KMS-11 (cell line): ENCODE results near the gene CSDE1.
"Not testable (repeated sequence)": the region's sequence is repeated elsewhere in the genome, so short reads cannot be mapped to it uniquely, and the experiment has no call there.

Experiments used
- H2AFZ ChIP-seq: fragments of 200-600 bp; sonication (generic); 2 replicates; pipeline ENCODE4 v1.6.1; 2016; ENCODE audit warnings: antibody characterized with exemption, mixed run types, low read depth
- H3K27ac ChIP-seq: fragments of 200-600 bp; sonication (generic); 2 replicates; pipeline ENCODE4 v1.6.1; 2016; ENCODE audit warnings: mild to moderate bottlenecking, mixed run types
- H3K27me3 ChIP-seq: fragments of 200-600 bp; sonication (generic); 2 replicates; pipeline ENCODE4 v1.6.1; 2017; ENCODE audit warnings: mild to moderate bottlenecking, low read depth, mixed run types, moderate library complexity; ENCODE audit not compliant: insufficient read depth
- H3K36me3 ChIP-seq: fragments of 200-600 bp; sonication (generic); 2 replicates; pipeline ENCODE4 v1.6.1; 2017; ENCODE audit warnings: mild to moderate bottlenecking, mixed run types; ENCODE audit not compliant: insufficient read depth
- H3K4me1 ChIP-seq: fragments of 200-600 bp; sonication (generic); 2 replicates; pipeline ENCODE4 v1.6.1; 2016; ENCODE audit warnings: mild to moderate bottlenecking, low read depth, mixed run types; ENCODE audit not compliant: poor library complexity, severe bottlenecking
- H3K4me2 ChIP-seq: fragments of 200-600 bp; sonication (generic); 2 replicates; pipeline ENCODE4 v1.7.0; 2016; ENCODE audit warnings: mild to moderate bottlenecking, mixed run types
- H3K4me3 ChIP-seq: fragments of 200-600 bp; sonication (generic); IDR thresholded peaks from 2 replicates; pipeline ENCODE4 v1.6.1; 2017; ENCODE audit warnings: low read depth, low read length, mixed read lengths; ENCODE audit not compliant: insufficient read depth
- H3K79me2 ChIP-seq: fragments of 200-600 bp; sonication (generic); 2 replicates; pipeline ENCODE4 v1.6.1; 2016; ENCODE audit warnings: low read depth, mixed run types; ENCODE audit not compliant: insufficient read depth
- H3K9ac ChIP-seq: fragments of 200-600 bp; sonication (generic); 2 replicates; pipeline ENCODE4 v1.6.1; 2016; ENCODE audit warnings: mild to moderate bottlenecking, mixed run types
- H4K20me1 ChIP-seq: fragments of 200-600 bp; sonication (generic); 2 replicates; pipeline ENCODE4 v1.6.1; 2016; ENCODE audit warnings: mild to moderate bottlenecking, mixed run types; ENCODE audit not compliant: insufficient read depth
- TF ChIP-seq, protein P1 (sequence below): fragments of 200-600 bp; sonication (generic); conservative IDR thresholded peaks from 2 replicates; pipeline ENCODE4 v1.6.1; 2017; ENCODE audit warnings: low read depth, mild to moderate bottlenecking, antibody characterized with exemption, low read length, moderate library complexity, mixed read lengths

CSDE1 gene

DNA sequence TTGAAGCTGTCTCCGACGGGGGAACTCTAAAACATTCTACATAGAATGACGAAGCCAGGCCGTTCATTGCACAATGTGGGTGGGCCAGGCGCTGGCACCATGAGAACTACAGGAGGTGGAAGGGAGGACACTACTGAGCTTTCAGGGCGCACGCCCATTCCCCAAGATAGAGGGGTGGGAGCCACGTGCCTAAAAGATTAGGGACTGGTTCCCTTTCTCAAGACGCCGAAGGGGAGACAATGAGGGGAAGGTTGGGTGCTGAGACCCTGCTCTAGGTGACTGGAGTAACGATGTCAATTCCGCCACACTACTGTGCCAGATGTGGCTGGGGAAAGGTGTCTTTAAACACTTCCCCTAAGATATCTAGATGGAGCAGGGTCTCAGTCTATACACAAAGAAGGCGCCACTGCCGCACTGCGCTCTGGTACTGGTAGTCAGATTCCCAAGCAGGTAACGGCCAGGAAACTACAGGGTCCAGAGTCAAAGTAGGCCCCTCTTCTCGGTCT, 782 bp downstream of the CSDE1 start:
- Histone ChIP-seq H3K4me1 (peaks cover 43% of the 10 kb centered on the region), H2AFZ (no peak overlapping the region), H4K20me1 (peaks cover 30% of the 10 kb centered on the region)

DNA sequence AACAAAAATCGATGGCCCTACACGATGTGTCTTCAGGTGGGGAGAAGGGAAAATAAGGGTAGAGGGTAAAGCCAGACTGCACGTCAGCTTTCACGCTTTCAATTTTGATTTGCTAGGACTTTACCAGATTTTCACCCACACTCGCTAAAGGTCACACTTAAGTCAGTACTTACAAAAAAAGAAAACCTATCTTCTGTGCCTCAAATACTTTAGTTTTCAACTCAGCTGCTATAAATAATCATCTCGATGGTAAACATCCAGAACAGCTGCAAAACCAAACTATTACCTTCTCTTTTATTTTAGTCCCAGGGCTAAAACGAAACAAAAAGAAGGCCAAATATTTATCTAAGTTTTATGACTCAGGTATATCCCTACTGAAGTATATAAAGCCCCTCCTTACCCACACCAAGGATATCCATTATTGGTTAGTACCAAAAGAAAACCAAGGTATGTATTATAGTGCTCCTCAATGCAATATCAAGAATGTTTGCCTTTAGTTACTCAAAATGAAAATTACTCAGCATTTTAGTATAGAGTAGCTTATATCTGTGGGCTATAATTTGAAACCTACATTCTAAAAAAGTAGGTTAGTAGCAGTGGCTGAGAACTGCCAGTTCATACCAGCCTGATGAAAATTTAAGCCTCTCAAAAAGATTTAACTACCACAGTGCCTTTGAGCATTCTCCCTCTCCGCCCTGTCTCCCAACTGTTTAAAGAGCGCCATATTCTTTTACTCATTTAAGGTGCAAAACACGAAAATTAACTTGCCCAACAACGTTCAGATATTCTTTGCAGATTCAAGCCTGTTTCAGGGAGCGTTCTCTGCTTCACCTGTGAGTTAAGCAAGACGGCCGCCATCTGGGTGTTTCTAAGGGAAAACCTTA, 1.5 kb downstream of the CSDE1 start:
- H3K36me3 ChIP-seq, result no peaks in the 10 kb centered on the region

More for the DNA sequence above, 782 bp downstream of the CSDE1 start:
- Histone ChIP-seq H3K36me3 (no peaks in the 10 kb centered on the region), H3K4me2 (peak overlapping the region; percentile 84), H3K79me2 (peaks cover 54% of the 10 kb centered on the region), H3K27ac (peak overlapping the region; percentile 98), H3K9ac (peak overlapping the region; percentile 99), H3K4me3 (peak overlapping the region; percentile 54), H3K27me3 (no peaks in the 10 kb centered on the region)
- TF ChIP-seq, protein P1, sequence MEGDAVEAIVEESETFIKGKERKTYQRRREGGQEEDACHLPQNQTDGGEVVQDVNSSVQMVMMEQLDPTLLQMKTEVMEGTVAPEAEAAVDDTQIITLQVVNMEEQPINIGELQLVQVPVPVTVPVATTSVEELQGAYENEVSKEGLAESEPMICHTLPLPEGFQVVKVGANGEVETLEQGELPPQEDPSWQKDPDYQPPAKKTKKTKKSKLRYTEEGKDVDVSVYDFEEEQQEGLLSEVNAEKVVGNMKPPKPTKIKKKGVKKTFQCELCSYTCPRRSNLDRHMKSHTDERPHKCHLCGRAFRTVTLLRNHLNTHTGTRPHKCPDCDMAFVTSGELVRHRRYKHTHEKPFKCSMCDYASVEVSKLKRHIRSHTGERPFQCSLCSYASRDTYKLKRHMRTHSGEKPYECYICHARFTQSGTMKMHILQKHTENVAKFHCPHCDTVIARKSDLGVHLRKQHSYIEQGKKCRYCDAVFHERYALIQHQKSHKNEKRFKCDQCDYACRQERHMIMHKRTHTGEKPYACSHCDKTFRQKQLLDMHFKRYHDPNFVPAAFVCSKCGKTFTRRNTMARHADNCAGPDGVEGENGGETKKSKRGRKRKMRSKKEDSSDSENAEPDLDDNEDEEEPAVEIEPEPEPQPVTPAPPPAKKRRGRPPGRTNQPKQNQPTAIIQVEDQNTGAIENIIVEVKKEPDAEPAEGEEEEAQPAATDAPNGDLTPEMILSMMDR, result no peak

DNA sequence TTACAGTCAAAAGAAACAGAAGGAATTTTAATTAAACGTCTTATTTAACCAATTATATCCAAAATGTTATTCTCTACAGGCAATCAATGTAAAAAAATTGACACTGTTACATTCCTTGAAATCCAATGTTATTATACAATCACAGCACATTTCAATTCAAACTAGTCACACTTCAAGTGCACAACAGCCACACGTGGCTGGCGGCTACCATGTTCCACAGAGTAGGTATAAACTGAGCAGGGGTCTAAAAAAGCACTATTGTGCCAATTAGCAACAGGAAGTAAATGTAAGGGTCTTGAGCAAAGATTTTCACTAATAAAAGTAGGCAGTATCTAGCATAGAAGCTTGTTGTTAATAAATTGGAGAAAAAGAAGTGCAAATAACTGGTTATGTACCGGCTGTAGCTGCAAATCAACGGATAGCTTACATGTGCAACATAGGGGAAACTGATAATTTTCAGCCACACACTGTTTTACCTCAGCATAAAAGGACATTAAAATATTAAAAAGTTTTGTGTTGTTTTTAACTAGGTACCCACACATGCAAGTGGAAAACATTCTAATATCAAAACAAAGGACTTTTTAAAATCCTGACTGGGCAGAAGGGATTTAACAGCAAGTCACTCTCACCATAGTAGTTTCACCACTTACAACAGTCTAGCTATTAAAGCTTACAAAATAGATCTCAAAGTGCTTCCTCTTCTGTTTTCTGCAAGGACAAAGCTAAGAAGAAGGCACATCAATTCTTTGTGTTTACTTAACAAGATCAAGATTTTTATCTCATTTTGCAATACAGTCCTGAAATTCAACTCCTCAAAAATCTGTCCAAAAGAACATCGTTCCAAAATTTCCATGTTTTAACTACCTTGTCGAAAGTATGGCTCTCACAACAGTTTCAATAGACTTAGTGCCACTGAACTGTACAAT, 2.5 kb downstream of the CSDE1 start:
- Histone ChIP-seq H2AFZ (no peak overlapping the region), H3K9ac (peak overlapping the region; percentile 99; the same call in 1 of the 2 replicates), H3K27me3 (no peaks in the 10 kb centered on the region), H4K20me1 (peaks cover 42% of the 10 kb centered on the region), H3K79me2 (peaks cover 71% of the 10 kb centered on the region), H3K4me2 (peak overlapping the region; percentile 84), H3K27ac (peak overlapping the region; percentile 98), H3K4me1 (peaks cover 61% of the 10 kb centered on the region), H3K4me3 (no peak overlapping the region), H3K36me3 (no peaks in the 10 kb centered on the region)
- TF ChIP-seq, protein P1, result no peak

More for the DNA sequence above, 1.5 kb downstream of the CSDE1 start:
- Histone ChIP-seq H3K27ac (peak overlapping the region; percentile 98), H4K20me1 (peaks cover 33% of the 10 kb centered on the region), H3K4me1 (peaks cover 51% of the 10 kb centered on the region), H3K4me3 (peak overlapping the region; percentile 54), H3K79me2 (peaks cover 61% of the 10 kb centered on the region), H3K4me2 (peak overlapping the region; percentile 84), H2AFZ (no peak overlapping the region), H3K27me3 (no peaks in the 10 kb centered on the region), H3K9ac (peak overlapping the region; percentile 99; the same call in 1 of the 2 replicates)
- TF ChIP-seq, protein P1, result no peak

DNA sequence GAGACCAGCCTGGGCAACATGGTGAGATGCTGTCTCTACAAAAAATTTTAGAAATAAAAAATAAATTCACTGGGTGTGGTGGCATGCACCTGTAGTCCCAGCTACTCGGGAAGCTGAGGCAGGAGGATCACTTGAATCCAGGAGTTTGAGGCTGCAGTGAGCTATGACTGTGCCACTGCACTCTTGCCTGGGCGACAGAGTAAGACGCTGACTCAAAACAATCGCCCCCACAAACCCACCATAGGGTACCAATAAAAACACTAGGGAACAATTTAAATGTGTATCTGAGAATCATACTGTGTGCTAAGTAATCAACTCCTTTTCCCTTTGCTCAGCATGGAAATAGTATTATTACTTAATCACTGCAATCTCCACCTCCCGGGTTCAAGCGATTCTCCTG, 4.1 kb downstream of the CSDE1 start:
- peaks cover 71% of the 10 kb centered on the region for H3K4me1 ChIP-seq
- H3K4me2 ChIP-seq, result peak overlapping the region; percentile 84; the same call in 1 of the 2 replicates
- not testable (repeated sequence) for H3K27me3 ChIP-seq, H3K9ac ChIP-seq, H2AFZ ChIP-seq, H3K36me3 ChIP-seq, H3K27ac ChIP-seq, H3K4me3 ChIP-seq
- H3K79me2 ChIP-seq, result peaks cover 87% of the 10 kb centered on the region
- H4K20me1 ChIP-seq, result peaks cover 51% of the 10 kb centered on the region
